Activated CD4-positive, alpha-beta T cell treated with anti-CD3 and anti-CD28 coated beads, Interleukin-2, amount 10 ng/mL, durations not matched to agents 24 days and 14 days (primary cell): Measurements from ENCODE around the gene NRG3. TPM values are rescaled to one million over a fixed set of nuclear protein-coding genes. Genes with fewer than 3 reads are reported as not detected.

Source experiments
- DNase-seq: peaks from one replicate; pipeline ENCODE4 v3.0.0; 2022
- H3K27ac Mint-ChIP-seq: one replicate; pipeline ENCODE4 v1.8.0; 2022; ENCODE audit warnings: mild to moderate bottlenecking, mixed read lengths
- H3K27me3 Mint-ChIP-seq: one replicate; pipeline ENCODE4 v1.8.0; 2022; ENCODE audit warnings: mixed read lengths
- H3K36me3 Mint-ChIP-seq: one replicate; pipeline ENCODE4 v1.8.0; 2022; ENCODE audit warnings: low read depth, mild to moderate bottlenecking, mixed read lengths
- H3K4me1 Mint-ChIP-seq: one replicate; pipeline ENCODE4 v1.8.0; 2021; ENCODE audit warnings: mixed read lengths
- H3K4me3 Mint-ChIP-seq: one replicate; pipeline ENCODE4 v1.8.0; 2022; ENCODE audit warnings: mild to moderate bottlenecking, moderate library complexity, mixed read lengths
- H3K9me3 Mint-ChIP-seq: one replicate; pipeline ENCODE4 v1.8.0; 2021; ENCODE audit warnings: mixed read lengths
- intact Hi-C: fragments of 100-400 bp; cut with micrococcal nuclease; formaldehyde crosslinking; loops from one replicate; pipeline ENCODE4 v1.15.1; 2023
- total RNA-seq: library from RNA; stranded (reverse); gene quantifications from 2 replicates; pipeline ENCODE4 v1.2.3, GENCODE V29; 2022

Gene NRG3
- total RNA-seq, 1 donor from 2014 or later: not detected

DNA sequence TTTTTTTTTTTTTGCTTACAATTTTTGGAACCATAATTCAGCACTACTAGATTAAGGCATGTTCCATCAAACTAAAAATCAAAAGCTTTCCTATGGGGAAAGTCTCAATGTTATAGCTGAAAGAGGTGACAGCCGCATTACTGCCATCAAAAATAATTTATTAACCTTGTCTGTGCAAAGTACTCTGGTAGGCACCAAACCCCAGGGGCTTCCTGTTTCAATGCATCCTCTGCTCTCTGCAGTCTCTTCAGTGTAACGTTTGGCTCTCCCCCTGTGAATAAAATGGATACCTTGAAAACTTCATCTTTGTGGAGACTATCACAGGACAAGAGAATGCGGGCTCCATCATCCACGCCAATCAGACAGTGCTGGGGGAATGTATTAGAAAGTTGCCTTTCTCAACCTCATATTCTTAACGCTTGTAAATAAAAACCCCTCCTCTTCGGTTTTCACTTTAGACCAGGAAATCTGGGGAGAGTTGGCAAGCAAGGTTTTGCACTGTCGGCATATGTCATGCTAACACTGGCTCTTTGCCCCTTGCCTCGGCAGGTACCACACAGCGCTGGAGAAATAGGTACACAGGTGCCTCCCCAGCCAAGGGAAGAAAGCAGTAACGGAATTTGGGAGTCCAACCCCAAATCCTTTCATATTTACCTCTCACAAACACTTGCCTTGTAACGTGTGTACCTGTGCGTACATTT is 1.6 kb upstream of the NRG3 start:
- peaks cover 5% of the 10 kb centered on the region for H3K4me1 Mint-ChIP-seq
- intact Hi-C loops: no loop called here
- H3K4me3 Mint-ChIP-seq: no peak overlapping the region
- DNase-seq: no peak
- peaks cover 45% of the 10 kb centered on the region for H3K27me3 Mint-ChIP-seq
- no peaks in the 10 kb centered on the region for H3K36me3 Mint-ChIP-seq
- no peak overlapping the region for H3K27ac Mint-ChIP-seq
- H3K9me3 Mint-ChIP-seq: no peaks in the 10 kb centered on the region

DNA sequence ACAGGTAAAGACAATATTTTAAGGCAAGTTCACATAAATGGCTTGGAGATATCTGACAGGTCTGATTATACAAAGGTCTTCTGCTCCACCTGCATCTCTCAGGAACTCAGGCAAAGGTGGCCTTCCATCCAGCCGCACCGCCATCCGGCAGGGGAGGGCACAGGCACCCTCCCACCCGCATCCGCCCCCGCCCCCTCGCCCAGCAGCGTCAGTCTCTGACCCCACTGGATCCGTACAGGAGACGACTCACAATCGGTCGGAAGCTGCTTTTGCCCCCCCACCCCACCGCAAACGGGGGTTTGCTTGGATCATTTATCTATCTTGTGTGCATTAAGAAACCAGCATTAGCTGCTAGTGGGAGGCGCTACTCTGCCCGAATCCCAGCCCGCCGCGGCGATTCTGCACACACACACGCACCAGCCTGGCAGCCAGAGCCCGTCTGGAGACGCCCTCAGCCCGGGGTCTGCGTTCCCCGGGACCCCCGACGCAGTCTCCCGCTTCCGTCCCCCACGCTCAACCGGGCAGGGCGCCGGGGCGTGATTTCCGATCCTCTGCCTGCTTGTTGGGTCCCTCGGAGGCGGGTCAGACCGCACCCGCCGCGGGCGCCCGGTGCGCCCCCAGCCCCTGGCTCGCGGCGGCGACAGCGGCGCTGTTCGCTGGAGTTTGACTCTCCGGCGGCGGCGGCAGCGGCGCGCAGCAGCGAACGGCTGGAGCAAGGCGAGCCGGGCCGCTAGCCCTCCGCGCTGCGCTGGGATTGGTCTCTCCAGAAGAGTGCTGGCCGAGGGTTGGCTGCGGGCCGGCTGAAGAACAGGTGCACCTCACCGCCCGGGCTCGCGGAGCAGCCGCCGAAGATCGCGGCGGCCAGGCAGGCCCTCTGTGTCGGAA is 820 bp upstream of the NRG3 start:
- Mint-ChIP-seq H3K4me1 (peaks cover 5% of the 10 kb centered on the region), H3K36me3 (no peaks in the 10 kb centered on the region), H3K9me3 (no peaks in the 10 kb centered on the region), H3K4me3 (no peak overlapping the region), H3K27me3 (peaks cover 50% of the 10 kb centered on the region), H3K27ac (no peak overlapping the region)
- no peak for DNase-seq
- intact Hi-C loops: no loop called here

DNA sequence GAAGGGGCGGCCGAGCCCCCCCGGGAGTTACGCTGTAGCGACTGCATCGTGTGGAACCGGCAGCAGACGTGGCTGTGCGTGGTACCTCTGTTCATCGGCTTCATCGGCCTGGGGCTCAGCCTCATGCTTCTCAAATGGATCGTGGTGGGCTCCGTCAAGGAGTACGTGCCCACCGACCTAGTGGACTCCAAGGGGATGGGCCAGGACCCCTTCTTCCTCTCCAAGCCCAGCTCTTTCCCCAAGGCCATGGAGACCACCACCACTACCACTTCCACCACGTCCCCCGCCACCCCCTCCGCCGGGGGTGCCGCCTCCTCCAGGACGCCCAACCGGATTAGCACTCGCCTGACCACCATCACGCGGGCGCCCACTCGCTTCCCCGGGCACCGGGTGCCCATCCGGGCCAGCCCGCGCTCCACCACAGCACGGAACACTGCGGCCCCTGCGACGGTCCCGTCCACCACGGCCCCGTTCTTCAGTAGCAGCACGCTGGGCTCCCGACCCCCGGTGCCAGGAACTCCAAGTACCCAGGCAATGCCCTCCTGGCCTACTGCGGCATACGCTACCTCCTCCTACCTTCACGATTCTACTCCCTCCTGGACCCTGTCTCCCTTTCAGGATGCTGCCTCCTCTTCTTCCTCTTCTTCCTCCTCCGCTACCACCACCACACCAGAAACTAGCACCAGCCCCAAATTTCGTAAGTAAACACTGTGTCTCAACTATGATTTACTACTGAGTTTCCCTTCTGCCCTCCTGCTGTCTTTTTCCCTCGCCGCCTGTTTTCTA is 666 bp downstream of the NRG3 start:
- no peak overlapping the region for H3K27ac Mint-ChIP-seq
- no peak for DNase-seq
- peak overlapping the region; percentile 62 for H3K4me3 Mint-ChIP-seq
- peaks cover 5% of the 10 kb centered on the region for H3K4me1 Mint-ChIP-seq
- peaks cover 50% of the 10 kb centered on the region for H3K27me3 Mint-ChIP-seq
- intact Hi-C loops: no loop called here
- H3K36me3 Mint-ChIP-seq: no peaks in the 10 kb centered on the region
- no peaks in the 10 kb centered on the region for H3K9me3 Mint-ChIP-seq

DNA sequence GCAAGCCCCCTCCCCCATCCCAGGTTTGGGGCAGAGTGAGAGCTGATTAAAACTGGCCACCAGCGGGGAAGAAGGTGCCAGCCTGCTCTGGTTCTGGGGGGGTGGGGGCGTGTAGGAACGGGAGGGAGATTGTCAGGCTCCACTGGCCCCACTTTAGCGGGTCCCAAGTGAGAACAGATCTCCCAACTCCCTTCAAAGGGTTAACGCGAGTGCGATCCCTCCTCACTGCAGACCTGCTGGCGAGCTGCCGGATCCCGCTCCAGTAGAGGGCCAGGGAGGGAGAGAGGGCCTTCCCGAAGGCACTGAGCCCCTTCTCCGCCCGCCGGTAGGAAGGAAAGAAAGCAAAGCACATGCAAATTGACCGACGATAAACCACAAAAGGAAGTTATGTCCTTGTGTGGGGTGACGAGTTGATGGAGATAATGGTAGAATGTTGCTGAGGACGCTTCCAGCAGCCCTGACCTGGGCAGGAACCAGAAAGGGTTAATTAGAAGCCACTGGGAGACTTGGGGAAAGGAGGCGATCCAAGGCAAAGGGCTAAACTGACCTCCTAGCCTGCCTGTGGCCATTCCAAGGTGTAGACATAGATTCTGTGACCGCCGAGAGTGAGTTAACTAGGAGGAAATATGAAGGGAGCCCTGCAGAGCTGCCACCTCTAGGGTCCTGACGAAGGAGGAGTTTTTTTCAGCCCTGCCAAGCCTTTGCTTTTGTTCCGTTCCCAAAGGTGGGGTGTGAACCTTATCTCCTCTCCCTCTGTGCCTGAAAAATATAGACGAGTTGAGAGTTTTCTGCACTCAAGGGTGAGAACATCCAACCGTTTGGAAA is 1.5 kb downstream of the NRG3 start:
- H3K27me3 Mint-ChIP-seq: peaks cover 48% of the 10 kb centered on the region
- H3K4me1 Mint-ChIP-seq: peaks cover 5% of the 10 kb centered on the region
- H3K27ac Mint-ChIP-seq: no peak overlapping the region
- intact Hi-C loops: no loop called here
- H3K4me3 Mint-ChIP-seq: peak overlapping the region; percentile 62
- DNase-seq: no peak
- no peaks in the 10 kb centered on the region for H3K36me3 Mint-ChIP-seq
- H3K9me3 Mint-ChIP-seq: no peaks in the 10 kb centered on the region

DNA sequence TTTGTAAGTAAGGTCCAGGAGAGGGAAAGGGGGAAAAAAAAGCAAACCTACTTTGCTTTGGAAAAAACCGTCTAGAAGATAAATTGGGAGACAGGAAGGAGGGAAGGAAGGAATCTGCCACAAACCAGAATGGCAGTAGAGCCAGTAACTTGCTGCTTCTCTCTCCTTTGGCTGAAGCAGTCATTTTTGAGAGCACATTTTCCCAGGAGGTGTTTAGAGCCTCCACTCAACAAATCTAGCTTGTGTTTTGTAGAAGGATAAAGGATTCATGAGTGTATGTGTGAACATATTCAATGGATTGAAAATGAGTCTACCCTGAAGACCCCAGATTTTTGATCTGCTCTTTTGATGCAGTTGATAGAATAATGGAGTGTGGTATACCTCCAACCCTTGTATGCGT is 2.6 kb downstream of the NRG3 start:
- intact Hi-C loops: no loop called here
- H3K4me3 Mint-ChIP-seq: no peak overlapping the region
- H3K36me3 Mint-ChIP-seq: no peaks in the 10 kb centered on the region
- peaks cover 5% of the 10 kb centered on the region for H3K4me1 Mint-ChIP-seq
- H3K27ac Mint-ChIP-seq: no peak overlapping the region
- no peaks in the 10 kb centered on the region for H3K9me3 Mint-ChIP-seq
- DNase-seq: no peak
- H3K27me3 Mint-ChIP-seq: peaks cover 42% of the 10 kb centered on the region

DNA sequence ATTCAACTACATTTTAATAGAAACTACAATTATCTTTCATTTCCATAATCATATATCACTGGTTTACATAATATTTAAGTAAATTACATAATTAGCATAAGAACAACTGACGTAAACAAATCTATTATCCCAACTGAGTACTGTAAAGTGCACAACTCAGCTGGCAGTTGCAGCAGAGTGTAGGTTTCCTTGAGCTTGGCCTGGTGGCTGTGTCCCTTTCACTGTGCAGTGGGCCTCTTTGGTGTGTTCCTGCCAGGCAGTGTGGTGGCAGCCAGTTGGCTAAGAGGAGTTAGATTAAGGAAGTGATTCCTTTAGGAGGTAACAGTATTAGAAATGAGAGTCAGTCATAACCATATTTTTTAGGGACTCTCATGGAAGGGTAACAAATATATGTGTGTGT is 7.0 kb downstream of the NRG3 start:
- DNase-seq: no peak
- Mint-ChIP-seq H3K4me1 (no peaks in the 10 kb centered on the region), H3K36me3 (no peaks in the 10 kb centered on the region), H3K27ac (no peak overlapping the region), H3K9me3 (no peaks in the 10 kb centered on the region), H3K27me3 (peaks cover 14% of the 10 kb centered on the region), H3K4me3 (no peak overlapping the region)
- intact Hi-C loops: no loop called here

DNA sequence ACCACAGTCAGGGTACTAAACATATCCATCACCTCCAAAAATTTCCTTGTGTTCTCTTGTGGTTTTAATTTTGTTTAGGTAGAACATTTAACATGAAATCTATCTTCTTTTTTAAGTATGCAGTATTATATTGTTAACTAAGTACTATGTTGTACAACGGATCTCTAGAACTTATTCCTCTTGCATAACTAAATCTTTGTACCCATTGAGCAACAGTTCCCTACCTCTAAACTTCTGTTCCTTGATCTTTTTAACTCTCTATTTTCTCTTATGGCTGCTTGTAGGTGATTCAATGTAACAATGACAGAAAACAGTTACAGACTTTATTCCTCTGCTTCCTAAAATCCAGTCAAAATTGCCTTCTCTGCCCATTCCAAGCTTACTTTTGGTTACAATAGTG is 9.9 kb downstream of the NRG3 start:
- Mint-ChIP-seq H3K27me3 (no peaks in the 10 kb centered on the region), H3K27ac (no peak overlapping the region), H3K4me1 (no peaks in the 10 kb centered on the region), H3K36me3 (no peaks in the 10 kb centered on the region), H3K9me3 (no peaks in the 10 kb centered on the region), H3K4me3 (no peak overlapping the region)
- intact Hi-C loops: no loop called here
- DNase-seq: no peak

DNA sequence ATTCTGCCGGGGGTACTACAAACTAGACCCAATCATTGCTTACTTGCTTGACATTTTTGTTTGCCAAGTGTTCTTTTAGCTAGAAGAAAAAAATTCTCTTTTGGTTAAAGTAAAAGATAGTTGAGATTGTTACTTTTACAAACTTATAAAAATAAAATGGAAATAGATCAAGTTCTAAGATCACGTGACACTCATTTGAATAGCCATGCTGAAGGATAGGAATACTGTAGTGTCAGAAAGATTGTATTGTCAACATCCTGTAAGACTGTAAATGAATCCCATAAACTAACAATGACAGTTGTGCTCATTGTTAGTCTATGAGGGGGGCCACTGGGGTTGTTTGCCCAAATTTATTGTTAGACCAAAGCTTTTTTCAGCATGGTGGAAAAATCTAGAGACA is 10.5 kb downstream of the NRG3 start:
- no peak overlapping the region for H3K4me3 Mint-ChIP-seq
- DNase-seq: no peak
- H3K4me1 Mint-ChIP-seq: no peaks in the 10 kb centered on the region
- no peak overlapping the region for H3K27ac Mint-ChIP-seq
- no peaks in the 10 kb centered on the region for H3K27me3 Mint-ChIP-seq
- intact Hi-C loops: no loop called here
- H3K36me3 Mint-ChIP-seq: no peaks in the 10 kb centered on the region
- no peaks in the 10 kb centered on the region for H3K9me3 Mint-ChIP-seq

DNA sequence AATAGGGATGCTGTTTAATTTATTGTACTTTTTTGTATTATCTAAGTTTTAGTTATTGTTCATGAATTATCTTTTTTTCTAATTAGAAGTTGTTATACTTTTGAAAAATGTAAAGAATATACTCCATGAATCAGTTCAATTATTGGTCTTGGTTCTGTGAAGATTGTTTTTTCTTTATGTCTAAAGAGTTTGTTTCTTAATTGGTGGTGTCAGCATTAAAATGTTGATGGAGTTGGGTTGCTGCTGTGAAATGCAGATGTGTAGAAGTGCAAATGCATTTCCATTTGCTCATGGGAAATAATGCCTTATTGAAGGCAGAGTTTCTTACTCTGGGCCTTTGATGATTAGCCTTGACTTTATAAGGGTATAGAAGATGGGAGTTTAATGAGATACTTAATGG is 11.9 kb downstream of the NRG3 start:
- intact Hi-C loops: no loop called here
- Mint-ChIP-seq H3K4me3 (no peak overlapping the region), H3K27me3 (no peaks in the 10 kb centered on the region), H3K27ac (no peak overlapping the region), H3K4me1 (no peaks in the 10 kb centered on the region), H3K9me3 (no peaks in the 10 kb centered on the region), H3K36me3 (no peaks in the 10 kb centered on the region)
- DNase-seq: no peak

DNA sequence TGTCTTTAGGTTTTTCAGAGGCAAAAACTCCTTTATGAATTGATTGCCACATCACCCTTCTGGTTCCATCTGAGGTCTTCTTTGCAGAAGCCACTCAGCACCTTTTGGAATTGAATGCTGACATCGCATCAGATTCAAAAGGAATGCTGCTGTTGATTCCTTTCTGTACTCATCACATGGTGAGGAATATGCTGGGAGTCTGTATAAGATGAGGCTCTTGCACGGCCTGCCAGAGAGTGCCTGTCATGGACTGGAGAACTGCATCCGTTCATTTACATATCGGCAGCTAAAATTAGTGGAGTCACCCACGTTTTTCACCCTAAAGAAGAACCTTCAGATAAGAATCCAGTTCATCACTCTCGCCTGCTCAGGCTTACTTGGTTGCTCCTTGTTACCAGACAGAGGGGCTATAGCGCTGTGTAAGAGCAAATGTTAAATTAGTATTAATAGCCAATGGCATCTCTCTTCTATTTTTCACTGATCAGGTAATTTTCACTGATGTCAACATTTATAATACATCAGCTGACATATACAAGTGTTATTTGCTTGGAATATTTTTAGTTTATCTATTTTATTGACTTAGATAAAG is 14.3 kb downstream of the NRG3 start:
- no peaks in the 10 kb centered on the region for H3K4me1 Mint-ChIP-seq
- no peaks in the 10 kb centered on the region for H3K9me3 Mint-ChIP-seq
- intact Hi-C loops: no loop called here
- no peak overlapping the region for H3K4me3 Mint-ChIP-seq
- no peaks in the 10 kb centered on the region for H3K27me3 Mint-ChIP-seq
- no peak for DNase-seq
- no peaks in the 10 kb centered on the region for H3K36me3 Mint-ChIP-seq
- H3K27ac Mint-ChIP-seq: no peak overlapping the region

DNA sequence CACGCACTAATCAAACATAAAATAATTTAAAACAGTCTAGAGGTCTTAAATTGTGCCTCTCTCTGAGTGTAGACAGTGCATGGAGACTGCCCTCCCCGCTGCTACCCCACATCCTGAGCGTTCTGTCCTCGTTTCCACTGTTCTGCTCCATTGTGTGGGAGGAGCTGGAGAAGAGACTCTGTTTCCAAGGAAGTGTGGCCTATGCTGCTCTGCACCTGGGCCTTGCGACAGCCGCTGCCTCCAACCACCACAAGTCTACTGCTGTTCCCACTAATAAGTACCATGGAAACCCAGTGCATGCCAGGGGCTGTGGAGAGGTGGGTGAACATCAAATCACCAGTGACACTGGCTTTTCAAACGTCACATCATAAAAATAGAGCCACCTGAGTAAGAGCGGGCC is 19.6 kb downstream of the NRG3 start:
- no peak for DNase-seq
- H3K27ac Mint-ChIP-seq: no peak overlapping the region
- no peaks in the 10 kb centered on the region for H3K9me3 Mint-ChIP-seq
- H3K4me1 Mint-ChIP-seq: no peaks in the 10 kb centered on the region
- no peaks in the 10 kb centered on the region for H3K36me3 Mint-ChIP-seq
- intact Hi-C loops: no loop called here
- H3K27me3 Mint-ChIP-seq: no peaks in the 10 kb centered on the region
- no peak overlapping the region for H3K4me3 Mint-ChIP-seq

DNA sequence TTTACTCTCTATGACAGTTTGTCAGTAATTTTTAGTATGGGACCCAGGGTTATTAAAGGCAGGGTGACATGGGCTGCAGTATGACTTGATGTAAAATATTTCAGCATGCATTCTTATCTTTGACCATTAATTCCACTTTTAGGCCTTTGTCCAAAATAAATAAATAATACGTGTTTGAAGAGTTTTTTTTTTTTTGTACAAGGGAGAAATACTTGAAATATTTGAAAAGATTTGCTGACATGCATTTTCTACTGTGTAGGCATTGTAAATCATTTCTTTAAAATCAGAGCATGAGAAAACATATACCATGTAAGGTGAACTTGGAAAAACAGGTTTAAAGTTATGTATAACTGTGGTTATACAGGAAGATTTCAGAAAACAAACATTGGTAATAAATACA is 23.5 kb downstream of the NRG3 start:
- DNase-seq: no peak
- no peaks in the 10 kb centered on the region for H3K27me3 Mint-ChIP-seq
- no peaks in the 10 kb centered on the region for H3K36me3 Mint-ChIP-seq
- H3K4me1 Mint-ChIP-seq: no peaks in the 10 kb centered on the region
- H3K9me3 Mint-ChIP-seq: no peaks in the 10 kb centered on the region
- intact Hi-C loops: no loop called here
- H3K4me3 Mint-ChIP-seq: no peak overlapping the region
- no peak overlapping the region for H3K27ac Mint-ChIP-seq

DNA sequence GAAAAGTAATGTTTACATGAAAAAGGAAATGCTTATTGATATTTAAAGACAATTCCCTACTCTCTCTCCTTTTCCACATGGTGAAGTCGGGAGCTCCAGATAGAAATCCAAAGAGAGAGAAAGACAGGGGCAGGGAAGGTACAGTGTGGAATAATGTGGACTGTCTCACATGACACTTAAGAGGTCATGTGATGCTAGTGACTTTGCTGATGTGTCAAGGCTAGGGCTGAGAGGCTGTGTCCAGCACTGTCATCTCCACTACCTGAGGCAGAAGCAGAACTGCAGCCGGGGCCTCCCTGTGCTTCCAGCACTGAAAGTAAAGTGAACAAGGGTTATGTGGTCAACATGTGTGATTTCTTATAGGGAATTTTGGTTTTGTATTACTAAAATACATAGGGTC is 26.0 kb downstream of the NRG3 start:
- Mint-ChIP-seq H3K9me3 (no peaks in the 10 kb centered on the region), H3K27ac (no peak overlapping the region), H3K36me3 (no peaks in the 10 kb centered on the region), H3K4me1 (no peaks in the 10 kb centered on the region), H3K27me3 (no peaks in the 10 kb centered on the region), H3K4me3 (no peak overlapping the region)
- intact Hi-C loops: no loop called here
- no peak for DNase-seq
